CD1c-positive myeloid dendritic cell (primary cell): Measurements from ENCODE around the gene CFAP157.

Experiments
- DNase-seq: peaks from one replicate; pipeline ENCODE4 v3.0.0-alpha.2; 2016; ENCODE audit errors: extremely low spot score

CFAP157 gene

GRCh38 chr9:127693143-127693542 is 13.6 kb upstream of the CFAP157 start:
- no peak for DNase-seq

- no peak for DNase-seq
Measured at GRCh38 chr9:127693697-127694096, 13.1 kb upstream of the CFAP157 start.

- no peak for DNase-seq
Measured at GRCh38 chr9:127694890-127695720, 11.7 kb upstream of the CFAP157 start.

- no peak for DNase-seq
Measured at GRCh38 chr9:127697575-127697974, 9.2 kb upstream of the CFAP157 start.

- no peak for DNase-seq
Measured at GRCh38 chr9:127698386-127698785, 8.4 kb upstream of the CFAP157 start.

GRCh38 chr9:127698985-127699670 is 7.7 kb upstream of the CFAP157 start:
- DNase-seq = peak; percentile 98

GRCh38 chr9:127700140-127700539 is 6.6 kb upstream of the CFAP157 start:
- no peak for DNase-seq

GRCh38 chr9:127700594-127701255 is 6.1 kb upstream of the CFAP157 start:
- no peak for DNase-seq

GRCh38 chr9:127703289-127703946 is 3.4 kb upstream of the CFAP157 start:
- DNase-seq = no peak

- no peak for DNase-seq
Measured at GRCh38 chr9:127705577-127706379, 1.0 kb upstream of the CFAP157 start.

- DNase-seq = no peak
Measured at GRCh38 chr9:127707766-127708165, 978 bp downstream of the CFAP157 start.

- DNase-seq = no peak
Measured at GRCh38 chr9:127708952-127709587, 2.3 kb downstream of the CFAP157 start.

GRCh38 chr9:127710204-127710783 is 3.5 kb downstream of the CFAP157 start:
- no peak for DNase-seq

- DNase-seq = no peak
Measured at GRCh38 chr9:127711226-127711701, 4.5 kb downstream of the CFAP157 start.

- no peak for DNase-seq
Measured at GRCh38 chr9:127711831-127712274, 5.1 kb downstream of the CFAP157 start.

GRCh38 chr9:127712371-127712770 is 5.6 kb downstream of the CFAP157 start:
- no peak for DNase-seq

- no peak for DNase-seq
Measured at GRCh38 chr9:127712867-127713266, 6.1 kb downstream of the CFAP157 start.

GRCh38 chr9:127714020-127714750 is 7.4 kb downstream of the CFAP157 start:
- no peak for DNase-seq

- DNase-seq = peak; percentile 57
Measured at GRCh38 chr9:127714951-127715469, 8.2 kb downstream of the CFAP157 start.
